Measurements from ENCODE around the gene SERPINE1. TPM values are rescaled to one million over a fixed set of nuclear protein-coding genes. Genes with fewer than 3 reads are reported as not detected.

SERPINE1 gene
- total RNA-seq, 2 experiments from 2014 or later, result 0.06 to 0.27 TPM

DNA sequence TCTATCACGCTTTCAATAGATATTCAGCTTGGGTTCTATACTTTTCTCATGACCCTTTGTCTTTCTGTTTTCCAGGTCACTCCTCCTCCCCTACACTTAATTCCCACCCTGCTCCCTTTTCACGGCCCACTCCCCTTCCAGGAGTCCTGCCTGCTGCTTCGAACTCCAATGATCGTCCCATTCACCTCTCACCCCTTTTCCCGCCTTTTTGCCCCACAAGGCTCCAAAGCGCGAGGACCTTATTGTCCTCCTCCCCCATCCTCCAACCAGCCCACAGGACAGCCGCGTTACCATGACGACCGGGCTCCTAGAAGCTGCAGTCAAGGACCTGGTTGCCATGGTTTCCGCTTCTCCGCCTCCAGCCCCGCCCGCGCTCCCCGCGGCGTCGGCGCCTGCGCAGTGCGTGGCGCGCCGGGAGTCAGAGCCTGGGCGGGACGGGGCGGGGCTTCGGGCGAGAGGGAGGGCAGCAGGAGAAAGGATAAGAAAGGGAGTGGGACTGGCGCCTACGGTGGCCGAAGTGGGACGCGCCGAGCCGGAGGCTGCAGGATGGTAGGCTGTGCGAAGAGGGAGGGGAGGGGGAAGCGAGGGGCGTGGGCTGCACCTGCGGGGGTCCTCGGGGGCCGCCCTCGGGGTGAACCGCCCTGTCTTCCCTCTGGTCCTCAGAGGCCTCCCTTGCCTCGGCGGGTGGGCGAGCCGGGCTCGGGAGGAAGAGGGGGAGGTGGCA lies 27.2 kb downstream of the SERPINE1 start, which contains the start of gene AP1S1:
TSS of gene AP1S1 (plus strand) at position 508 of the 724 bp plus-strand sequence. CDS start at position 547, 39 bp downstream.
- peaks cover 19% of the 10 kb centered on the region for H3K27me3 Mint-ChIP-seq
- H3K4me1 Mint-ChIP-seq, result peaks cover 8% of the 10 kb centered on the region
- H3K27ac Mint-ChIP-seq, result peak within 1 kb of the TSS; percentile 54
- peak; percentile 93 for DNase-seq
- H3K9me3 Mint-ChIP-seq, result peaks cover 2% of the 10 kb centered on the region
- H3K4me3 Mint-ChIP-seq, result peak within 1 kb of the TSS; percentile 84
- peaks cover 7% of the 10 kb centered on the region for H3K36me3 Mint-ChIP-seq

DNA sequence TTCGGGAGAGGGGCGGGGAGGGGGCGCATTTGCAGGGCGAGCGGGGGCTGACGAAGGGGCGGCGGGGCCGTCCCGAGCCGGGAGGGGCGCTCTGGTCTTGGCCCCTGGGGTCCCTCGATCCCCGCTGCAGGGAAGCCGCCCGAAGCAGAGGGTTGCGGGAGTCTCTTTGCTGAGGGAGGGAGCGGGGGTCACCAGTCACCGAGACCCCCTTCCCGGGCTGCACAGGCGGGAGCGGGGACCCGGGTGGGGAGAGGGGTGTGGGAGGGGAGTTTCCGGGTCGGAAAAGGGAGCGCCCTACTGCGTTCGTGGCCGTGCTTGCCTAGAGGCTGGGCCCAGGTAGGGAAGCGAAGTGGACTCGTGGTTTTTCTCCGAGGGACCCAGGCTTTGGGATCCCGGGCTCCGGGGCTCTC lies 27.8 kb downstream of the SERPINE1 start:
- H3K4me1 Mint-ChIP-seq, result peaks cover 8% of the 10 kb centered on the region
- peak overlapping the region; percentile 54 for H3K27ac Mint-ChIP-seq
- H3K9me3 Mint-ChIP-seq, result peaks cover 2% of the 10 kb centered on the region
- H3K27me3 Mint-ChIP-seq, result peaks cover 13% of the 10 kb centered on the region
- peaks cover 7% of the 10 kb centered on the region for H3K36me3 Mint-ChIP-seq
- H3K4me3 Mint-ChIP-seq, result peak overlapping the region; percentile 84
- peak; percentile 35 for DNase-seq

DNA sequence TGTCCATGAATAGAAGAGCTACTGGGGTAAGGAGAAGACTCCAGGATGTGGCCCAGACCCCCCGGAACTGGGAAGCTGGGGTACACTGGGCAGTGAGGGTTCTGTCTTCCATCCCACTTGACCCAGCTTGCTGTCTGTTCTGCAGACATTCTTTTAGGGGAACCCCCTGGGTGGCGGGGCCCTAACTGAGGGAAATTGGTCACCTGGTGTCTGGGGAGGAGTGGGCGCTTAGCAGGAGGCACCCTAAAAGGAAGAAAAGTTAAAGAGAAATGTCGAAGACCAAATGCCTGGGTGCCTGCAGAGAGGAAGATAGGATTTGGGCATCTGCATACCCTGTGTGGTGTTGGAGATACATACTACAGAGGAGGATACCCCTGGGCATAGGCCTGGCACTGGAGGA lies 28.4 kb downstream of the SERPINE1 start:
- peaks cover 7% of the 10 kb centered on the region for H3K36me3 Mint-ChIP-seq
- H3K27me3 Mint-ChIP-seq, result peaks cover 11% of the 10 kb centered on the region
- DNase-seq, result no peak
- peak overlapping the region; percentile 84 for H3K4me3 Mint-ChIP-seq
- peaks cover 8% of the 10 kb centered on the region for H3K4me1 Mint-ChIP-seq
- H3K9me3 Mint-ChIP-seq, result peaks cover 2% of the 10 kb centered on the region
- peak overlapping the region; percentile 54 for H3K27ac Mint-ChIP-seq

GRCh38 chr7:101156277-101156676 lies 29.4 kb downstream of the SERPINE1 start:
- DNase-seq, result no peak
- peaks cover 9% of the 10 kb centered on the region for H3K27me3 Mint-ChIP-seq
- peaks cover 2% of the 10 kb centered on the region for H3K9me3 Mint-ChIP-seq
- no peak overlapping the region for H3K4me3 Mint-ChIP-seq
- H3K4me1 Mint-ChIP-seq, result peaks cover 8% of the 10 kb centered on the region
- no peak overlapping the region for H3K27ac Mint-ChIP-seq
- H3K36me3 Mint-ChIP-seq, result peaks cover 7% of the 10 kb centered on the region

- peaks cover 8% of the 10 kb centered on the region for H3K4me1 Mint-ChIP-seq
- H3K4me3 Mint-ChIP-seq, result no peak overlapping the region
- peaks cover 12% of the 10 kb centered on the region for H3K27me3 Mint-ChIP-seq
- H3K36me3 Mint-ChIP-seq, result peaks cover 10% of the 10 kb centered on the region
- no peak for DNase-seq
- no peak overlapping the region for H3K27ac Mint-ChIP-seq
- H3K9me3 Mint-ChIP-seq, result peaks cover 2% of the 10 kb centered on the region
These were observed 30.1 kb downstream of the SERPINE1 start for GRCh38 chr7:101156866-101157589.

- Mint-ChIP-seq H3K4me1 (peaks cover 14% of the 10 kb centered on the region), H3K9me3 (no peaks in the 10 kb centered on the region), H3K27ac (no peak overlapping the region), H3K27me3 (peaks cover 25% of the 10 kb centered on the region), H3K4me3 (no peak overlapping the region), H3K36me3 (peaks cover 8% of the 10 kb centered on the region)
- DNase-seq, result no peak
These were observed 33.1 kb downstream of the SERPINE1 start for GRCh38 chr7:101159696-101160674.

GRCh38 chr7:101160910-101161309 lies 34.0 kb downstream of the SERPINE1 start:
- no peak overlapping the region for H3K27ac Mint-ChIP-seq
- H3K9me3 Mint-ChIP-seq, result no peaks in the 10 kb centered on the region
- peaks cover 12% of the 10 kb centered on the region for H3K4me1 Mint-ChIP-seq
- no peak overlapping the region for H3K4me3 Mint-ChIP-seq
- H3K36me3 Mint-ChIP-seq, result peaks cover 9% of the 10 kb centered on the region
- H3K27me3 Mint-ChIP-seq, result peaks cover 34% of the 10 kb centered on the region
- DNase-seq, result no peak

- peak overlapping the region; percentile 52 for H3K4me3 Mint-ChIP-seq
- no peaks in the 10 kb centered on the region for H3K9me3 Mint-ChIP-seq
- H3K36me3 Mint-ChIP-seq, result peaks cover 9% of the 10 kb centered on the region
- H3K27me3 Mint-ChIP-seq, result peaks cover 44% of the 10 kb centered on the region
- no peak for DNase-seq
- H3K4me1 Mint-ChIP-seq, result peaks cover 20% of the 10 kb centered on the region
- H3K27ac Mint-ChIP-seq, result no peak overlapping the region
These were observed 35.0 kb downstream of the SERPINE1 start for GRCh38 chr7:101161692-101162471.

GRCh38 chr7:101162551-101163278 lies 35.8 kb downstream of the SERPINE1 start:
- peak overlapping the region; percentile 52 for H3K4me3 Mint-ChIP-seq
- H3K27me3 Mint-ChIP-seq, result peaks cover 52% of the 10 kb centered on the region
- no peak overlapping the region for H3K27ac Mint-ChIP-seq
- peaks cover 9% of the 10 kb centered on the region for H3K36me3 Mint-ChIP-seq
- peak; percentile 44 for DNase-seq
- H3K9me3 Mint-ChIP-seq, result no peaks in the 10 kb centered on the region
- peaks cover 28% of the 10 kb centered on the region for H3K4me1 Mint-ChIP-seq

GRCh38 chr7:101163279-101164070 lies 36.6 kb downstream of the SERPINE1 start:
- H3K4me3 Mint-ChIP-seq, result peak overlapping the region; percentile 60
- H3K9me3 Mint-ChIP-seq, result no peaks in the 10 kb centered on the region
- no peak for DNase-seq
- no peak overlapping the region for H3K27ac Mint-ChIP-seq
- peaks cover 60% of the 10 kb centered on the region for H3K27me3 Mint-ChIP-seq
- peaks cover 33% of the 10 kb centered on the region for H3K4me1 Mint-ChIP-seq
- peaks cover 7% of the 10 kb centered on the region for H3K36me3 Mint-ChIP-seq

- Mint-ChIP-seq H3K9me3 (no peaks in the 10 kb centered on the region), H3K27me3 (peaks cover 67% of the 10 kb centered on the region), H3K4me3 (no peak overlapping the region), H3K4me1 (peaks cover 38% of the 10 kb centered on the region), H3K27ac (no peak overlapping the region), H3K36me3 (peaks cover 5% of the 10 kb centered on the region)
- no peak for DNase-seq
These were observed 37.4 kb downstream of the SERPINE1 start for GRCh38 chr7:101164071-101164840.

All from activated naive CD8-positive, alpha-beta T cell treated with anti-CD3 and anti-CD28 coated beads for 36 hours (primary cell).